HG03159 (cell line): ENCODE data around the gene CLMP.
"Not testable (repeated sequence)": the region's sequence is repeated elsewhere in the genome, so short reads cannot be mapped to it uniquely, and the experiment has no call there.

Experiments used
- ATAC-seq: cut with Tn5 transposase; IDR thresholded peaks from one replicate; pipeline ENCODE4 v1.9.1; 2021; ENCODE audit warnings: mild to moderate bottlenecking, moderate library complexity; ENCODE audit not compliant: unreplicated experiment

Gene CLMP

DNA sequence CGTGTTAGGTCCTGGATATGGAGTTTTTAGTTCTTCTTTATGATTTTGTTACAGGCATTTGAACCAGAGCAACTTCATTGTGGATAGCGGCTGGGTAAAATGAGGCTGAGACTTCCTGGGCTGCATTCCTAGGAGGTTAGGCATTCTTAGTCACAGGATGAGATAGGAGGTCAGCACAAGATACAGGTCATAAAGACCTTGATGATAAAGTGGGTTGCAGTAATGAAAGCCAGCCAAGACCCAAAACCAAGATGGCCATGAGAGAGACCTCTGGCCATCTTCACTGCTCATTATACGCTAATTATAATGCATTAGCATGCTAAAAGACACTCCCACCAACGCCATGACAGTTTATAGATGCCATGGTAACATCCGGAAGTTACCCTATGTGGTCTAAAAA lies 23.4 kb upstream of the CLMP start:
- ATAC-seq: no peak

DNA sequence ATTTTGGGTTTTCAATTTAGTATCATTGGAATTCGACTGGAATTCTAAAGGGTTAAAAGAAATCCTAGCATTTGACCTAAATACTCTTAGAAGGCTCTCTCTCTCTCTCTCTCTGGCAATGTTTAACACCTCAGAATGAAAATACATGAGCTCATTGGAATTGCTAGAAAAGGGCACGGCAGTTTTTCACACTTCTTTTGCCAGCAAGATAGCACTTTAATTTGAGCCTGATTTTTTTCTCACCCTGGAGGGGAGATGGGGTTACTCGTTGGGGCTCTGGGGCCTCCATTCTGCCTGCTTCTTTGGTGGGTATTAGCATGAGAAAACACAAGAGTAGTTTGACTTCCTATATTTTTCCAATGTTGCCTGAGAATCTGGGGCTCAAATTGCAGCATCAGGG lies 22.8 kb upstream of the CLMP start:
- no peak for ATAC-seq

DNA sequence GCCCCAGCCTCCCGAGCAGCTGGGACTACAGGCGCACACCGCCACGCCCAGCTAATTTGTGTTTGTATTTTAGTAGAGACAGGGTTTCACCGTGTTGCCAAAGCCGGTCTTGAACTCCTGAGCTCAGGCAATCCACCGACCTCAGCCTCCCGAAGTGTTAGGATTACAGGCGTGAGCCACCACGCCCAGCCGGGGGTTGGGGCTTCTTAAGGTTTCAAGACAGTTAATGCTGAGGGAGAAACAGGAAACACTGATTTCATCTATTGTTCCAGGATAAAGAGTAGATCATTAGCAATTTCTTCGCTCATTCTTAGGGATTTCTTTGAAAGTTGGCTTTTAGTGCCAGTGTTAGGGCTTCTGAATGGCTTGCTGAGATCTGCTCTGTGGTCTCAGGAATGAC lies 21.2 kb upstream of the CLMP start:
- ATAC-seq: no peak

GRCh38 chr11:123214940-123215339 lies 19.9 kb upstream of the CLMP start:
- no peak for ATAC-seq

- no peak for ATAC-seq
These were observed 19.3 kb upstream of the CLMP start for GRCh38 chr11:123214396-123214795.

- no peak for ATAC-seq
These were observed 18.3 kb upstream of the CLMP start for GRCh38 chr11:123213307-123213771.

DNA sequence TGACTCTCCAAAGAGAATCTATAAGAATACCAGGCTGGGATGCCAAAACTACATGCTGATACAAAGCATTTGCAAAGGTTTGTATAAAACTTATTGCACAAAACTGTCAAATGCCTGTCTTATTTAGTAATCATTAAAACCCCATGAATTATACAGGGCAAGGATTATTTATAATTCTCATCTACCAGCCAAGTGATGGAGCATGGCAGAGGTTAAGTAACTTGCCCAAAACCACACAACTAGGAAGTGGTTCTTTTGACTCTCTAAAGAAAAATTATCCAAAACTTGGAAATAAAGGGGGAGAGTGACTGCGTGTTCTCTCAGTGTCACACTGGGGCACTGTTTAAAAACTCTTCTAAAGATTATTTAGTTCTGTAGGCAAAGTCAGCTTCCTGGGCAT lies 17.4 kb upstream of the CLMP start:
- ATAC-seq: no peak

- no peak for ATAC-seq
These were observed 16.9 kb upstream of the CLMP start for GRCh38 chr11:123211981-123212380.

DNA sequence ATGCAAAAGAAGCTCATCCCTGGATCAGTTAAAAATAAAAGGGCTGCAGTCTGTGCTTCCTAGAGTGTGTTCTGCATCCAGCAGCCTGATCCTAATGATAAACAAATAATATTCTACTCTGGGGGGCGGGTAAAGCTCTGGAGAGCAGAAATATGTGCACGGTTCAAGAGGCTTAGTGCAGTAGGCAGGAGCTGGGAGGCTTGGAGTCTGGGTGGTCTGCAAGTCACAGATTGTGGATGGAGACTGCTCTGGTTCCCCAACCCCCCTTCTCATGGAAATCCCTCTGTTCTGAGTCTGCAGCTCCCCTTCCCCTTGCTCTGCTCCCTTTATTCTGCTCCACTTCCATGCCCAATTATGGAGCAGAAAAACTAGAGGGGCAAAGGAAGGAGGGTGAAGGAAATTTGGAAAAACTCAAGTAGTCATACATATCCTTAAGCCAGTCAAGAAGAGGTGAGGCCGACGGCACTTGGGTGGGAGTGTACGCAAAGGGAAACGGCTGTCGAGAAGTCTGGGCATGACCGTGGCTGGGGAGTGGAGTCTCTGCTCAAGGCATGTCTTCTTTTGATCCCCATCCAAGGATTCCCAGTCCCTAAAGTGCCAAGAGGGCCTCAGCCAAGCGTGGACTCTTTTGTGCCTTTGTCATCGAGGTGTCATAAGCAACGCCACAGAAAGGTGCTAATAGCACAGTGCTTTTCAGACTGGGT lies 16.3 kb upstream of the CLMP start:
- no peak for ATAC-seq

DNA sequence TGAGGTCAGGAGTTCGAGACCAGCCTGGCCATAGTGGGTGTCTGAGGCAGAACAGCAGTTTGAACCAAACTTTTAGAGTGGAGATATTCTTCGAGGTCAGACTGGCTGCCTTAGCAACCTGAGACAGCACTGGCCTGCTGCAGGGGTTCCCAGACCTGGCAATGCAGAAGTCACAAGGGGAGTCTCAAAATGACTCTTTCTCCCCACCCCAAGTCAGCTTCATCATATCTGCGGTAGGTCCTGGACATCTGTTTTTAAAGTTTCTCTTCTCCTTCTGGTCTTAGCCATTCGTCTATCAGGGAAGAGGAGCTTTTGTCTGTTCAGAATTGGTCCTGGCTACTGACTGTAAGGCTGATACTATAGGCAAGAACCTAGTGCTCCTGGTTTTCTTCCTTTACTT lies 14.5 kb upstream of the CLMP start:
- ATAC-seq: no peak

- ATAC-seq: no peak
These were observed 11.9 kb upstream of the CLMP start for GRCh38 chr11:123206791-123207434.

GRCh38 chr11:123206055-123206454 lies 11.0 kb upstream of the CLMP start:
- not testable (repeated sequence) for ATAC-seq

DNA sequence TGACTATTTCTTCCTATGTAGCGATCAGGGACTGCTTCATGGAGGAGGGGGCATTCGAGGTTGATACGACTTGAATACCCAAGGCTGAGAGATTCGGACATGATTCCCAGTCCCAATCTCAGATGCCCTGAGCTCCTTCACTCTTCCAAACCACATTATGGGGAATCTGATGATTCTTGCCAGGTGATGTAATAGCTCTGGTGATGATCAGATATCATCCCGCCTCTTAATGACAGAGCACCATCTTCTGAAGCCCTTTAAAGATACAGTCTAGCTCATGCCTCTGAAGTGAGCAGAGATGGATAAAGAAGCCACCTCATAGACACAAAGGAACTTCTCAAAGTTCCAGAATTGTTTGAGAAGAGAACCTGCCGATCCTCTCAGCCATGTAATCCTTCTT lies 8.9 kb upstream of the CLMP start:
- no peak for ATAC-seq

GRCh38 chr11:123203471-123203870 lies 8.4 kb upstream of the CLMP start:
- no peak for ATAC-seq

- ATAC-seq: no peak
These were observed 7.4 kb upstream of the CLMP start for GRCh38 chr11:123202155-123203151.

DNA sequence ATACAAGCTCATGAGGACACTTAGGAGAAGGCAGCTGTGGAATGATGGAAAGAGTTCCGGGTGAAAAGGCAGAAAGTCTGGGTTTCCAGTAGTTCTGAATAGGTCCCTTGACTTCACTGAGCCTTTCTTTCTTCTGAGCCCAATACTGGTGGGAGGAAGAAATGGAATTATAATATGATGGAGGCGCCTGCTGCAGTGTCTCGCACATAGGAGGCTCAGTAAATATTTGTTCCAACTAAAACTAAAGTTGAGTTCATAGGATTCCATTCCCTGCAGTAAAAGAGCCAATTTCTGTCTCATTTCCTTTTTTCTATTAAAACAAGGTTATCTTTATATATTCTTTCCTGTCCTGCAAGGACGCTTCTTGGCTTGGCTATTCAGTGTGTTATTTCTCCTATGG lies 5.2 kb upstream of the CLMP start:
- no peak for ATAC-seq

DNA sequence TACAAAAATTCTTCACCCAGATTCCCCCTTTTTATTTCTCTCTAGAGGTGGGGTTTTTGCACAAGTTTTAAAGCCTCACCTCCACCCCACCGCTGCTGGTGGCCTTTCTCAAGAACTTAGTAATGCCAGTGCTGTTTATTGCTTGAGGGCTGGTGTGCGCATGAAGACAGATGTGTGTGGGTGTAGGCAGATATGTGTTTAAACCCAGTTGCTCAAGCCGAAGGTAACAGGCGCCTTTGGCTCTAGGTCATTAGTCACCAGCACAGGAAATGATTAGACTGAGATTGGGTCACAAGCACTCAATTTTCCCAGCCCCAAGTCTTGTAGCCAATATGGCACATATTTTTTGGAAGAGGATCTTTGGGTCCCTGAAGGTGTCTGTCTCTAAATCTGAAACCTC lies 2.7 kb upstream of the CLMP start:
- ATAC-seq: no peak

- ATAC-seq: no peak
These were observed 1.1 kb upstream of the CLMP start for GRCh38 chr11:123196060-123196714.

DNA sequence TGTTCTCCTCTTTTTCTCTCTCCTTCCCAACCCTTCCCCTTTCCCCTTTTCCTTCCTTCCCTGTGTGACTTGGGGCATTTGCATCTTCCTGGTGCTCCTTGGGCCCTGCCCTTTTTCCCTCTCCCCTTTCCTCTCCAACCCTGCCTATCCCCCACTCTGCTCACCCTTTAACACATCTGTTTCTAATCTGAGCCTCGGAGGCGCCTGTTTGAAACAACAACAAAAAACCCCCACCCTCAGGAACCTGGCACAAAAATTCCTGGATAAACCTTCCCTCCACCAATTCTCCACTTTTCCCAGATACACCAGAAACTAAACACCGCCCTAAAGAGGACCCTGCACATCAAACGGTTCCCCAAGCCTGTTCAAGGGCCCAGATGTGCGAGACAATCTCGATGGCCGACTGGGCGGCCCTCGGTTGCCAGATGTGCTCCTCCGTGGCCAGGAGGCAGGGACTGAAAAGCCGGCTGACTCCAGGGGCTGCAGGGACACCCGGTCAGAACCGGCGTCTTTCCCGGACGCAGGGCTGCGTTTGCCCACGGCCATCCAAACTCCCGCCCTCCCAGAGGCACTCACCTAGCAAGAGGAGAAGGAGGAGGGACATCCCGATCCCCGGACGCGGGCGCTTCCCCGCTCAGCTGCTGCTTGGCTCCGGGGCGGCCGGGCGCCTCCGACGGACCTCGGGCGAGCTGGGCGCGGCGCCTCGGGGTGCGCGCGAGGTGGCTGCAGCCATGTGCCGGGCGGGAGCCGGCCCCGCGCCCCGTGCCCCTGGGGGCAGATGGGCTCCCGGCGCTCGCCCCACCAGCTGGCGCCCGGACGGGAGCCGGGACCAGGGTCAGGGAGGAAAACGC lies 486 bp downstream of the CLMP start:
- no peak for ATAC-seq

GRCh38 chr11:123193742-123194141 lies 1.3 kb downstream of the CLMP start:
- no peak for ATAC-seq
